Trophoblast cell (in vitro differentiated cells and primary cell): ENCODE measurements around the gene ARPC1B.

Experiments used
- DNase-seq, 2 donors: peaks; one replicate each; pipeline ENCODE4 v3.0.0-alpha.2; 2016
- H2AFZ ChIP-seq: 2 replicates; pipeline ENCODE4 v1.6.1; 2013; ENCODE audit warnings: low read length, moderate library complexity, mild to moderate bottlenecking; ENCODE audit not compliant: insufficient read depth, poor library complexity
- H2AK5ac ChIP-seq: 2 replicates; pipeline ENCODE4 v1.6.1; 2013; ENCODE audit warnings: mild to moderate bottlenecking, low read length
- H2BK120ac ChIP-seq: 2 replicates; pipeline ENCODE4 v1.6.1; 2013; ENCODE audit warnings: low read length, mild to moderate bottlenecking, moderate library complexity; ENCODE audit not compliant: insufficient read depth, poor library complexity
- H2BK12ac ChIP-seq: 2 replicates; pipeline ENCODE4 v1.6.1; 2013; ENCODE audit warnings: mild to moderate bottlenecking, low read length, moderate library complexity
- H2BK5ac ChIP-seq: 2 replicates; pipeline ENCODE4 v1.6.1; 2013; ENCODE audit warnings: low read length, low read depth, moderate library complexity, mild to moderate bottlenecking; ENCODE audit not compliant: poor library complexity
- H3K14ac ChIP-seq: 2 replicates; pipeline ENCODE4 v1.6.1; 2013; ENCODE audit warnings: mild to moderate bottlenecking, low read length
- H3K18ac ChIP-seq: 2 replicates; pipeline ENCODE4 v1.6.1; 2013; ENCODE audit warnings: mild to moderate bottlenecking, low read length
- H3K23ac ChIP-seq: 2 replicates; pipeline ENCODE4 v1.6.1; 2013; ENCODE audit warnings: low read length
- H3K27ac ChIP-seq: 2 replicates; pipeline ENCODE4 v1.5.1; 2013; ENCODE audit warnings: low read depth, mild to moderate bottlenecking, inconsistent platforms, low read length, moderate library complexity
- H3K27me3 ChIP-seq: 2 replicates; pipeline ENCODE4 v1.6.1; 2013; ENCODE audit warnings: inconsistent platforms, mild to moderate bottlenecking, low read length, moderate library complexity; ENCODE audit not compliant: insufficient read depth
- H3K36me3 ChIP-seq, 2 experiments: 1 replicate in 1 of 2; 2 replicates in 1 of 2; pipeline ENCODE4 v1.6.1; 2013; ENCODE audit warnings: low read length in 2 of 2, mild to moderate bottlenecking in 2 of 2, moderate library complexity in 1 of 2; ENCODE audit not compliant: insufficient read depth in 2 of 2, control insufficient read depth in 1 of 2
- H3K4ac ChIP-seq: 2 replicates; pipeline ENCODE4 v1.6.1; 2013; ENCODE audit warnings: low read depth, mild to moderate bottlenecking, low read length, moderate library complexity
- H3K4me1 ChIP-seq, 2 experiments: 1 replicate in 1 of 2; 2 replicates in 1 of 2; pipeline ENCODE4 v1.6.1; 2013; ENCODE audit warnings: low read length in 2 of 2, mild to moderate bottlenecking in 2 of 2, moderate library complexity in 1 of 2; ENCODE audit not compliant: insufficient read depth in 2 of 2, control insufficient read depth in 1 of 2
- H3K4me2 ChIP-seq: 2 replicates; pipeline ENCODE4 v1.6.1; 2013; ENCODE audit warnings: inconsistent platforms, mild to moderate bottlenecking, low read length, moderate library complexity
- H3K4me3 ChIP-seq: 2 replicates; pipeline ENCODE4 v1.5.1; 2013; ENCODE audit warnings: mild to moderate bottlenecking, low read depth, low read length, inconsistent platforms
- H3K79me1 ChIP-seq: one replicate; pipeline ENCODE4 v1.6.1; 2013; ENCODE audit warnings: low read length
- H3K79me2 ChIP-seq: 2 replicates; pipeline ENCODE4 v1.6.1; 2013; ENCODE audit warnings: low read length, mild to moderate bottlenecking; ENCODE audit not compliant: control insufficient read depth, insufficient read depth, poor library complexity
- H3K9ac ChIP-seq: 2 replicates; pipeline ENCODE4 v1.6.1; 2013; ENCODE audit warnings: mild to moderate bottlenecking, low read length
- H3K9me3 ChIP-seq: 2 replicates; pipeline ENCODE4 v1.6.1; 2013; ENCODE audit warnings: low read depth, mild to moderate bottlenecking, control low read depth, inconsistent platforms, low read length; ENCODE audit not compliant: insufficient read depth
- H4K12ac ChIP-seq: 2 replicates; pipeline ENCODE4 v1.6.1; 2013; ENCODE audit warnings: low read depth, mild to moderate bottlenecking, low read length, moderate library complexity
- H4K8ac ChIP-seq: 2 replicates; pipeline ENCODE4 v1.6.1; 2013; ENCODE audit warnings: low read depth, mild to moderate bottlenecking, low read length, moderate library complexity
- H4K91ac ChIP-seq: one replicate; pipeline ENCODE4 v1.6.1; 2013; ENCODE audit warnings: low read depth, mild to moderate bottlenecking, low read length, moderate library complexity
- WGBS: extraction: QIAGEN DNeasy Blood & Tissue Kit; methylation state at CpG from one replicate; pipeline ENCODE4 v1.1.7; 2013; ENCODE audit warnings: missing lambda C conversion rate; ENCODE audit not compliant: insufficient read length, insufficient coverage; ENCODE audit errors: extremely low coverage; 5-methylcytosine and 5-hydroxymethylcytosine counted together

Gene ARPC1B

DNA sequence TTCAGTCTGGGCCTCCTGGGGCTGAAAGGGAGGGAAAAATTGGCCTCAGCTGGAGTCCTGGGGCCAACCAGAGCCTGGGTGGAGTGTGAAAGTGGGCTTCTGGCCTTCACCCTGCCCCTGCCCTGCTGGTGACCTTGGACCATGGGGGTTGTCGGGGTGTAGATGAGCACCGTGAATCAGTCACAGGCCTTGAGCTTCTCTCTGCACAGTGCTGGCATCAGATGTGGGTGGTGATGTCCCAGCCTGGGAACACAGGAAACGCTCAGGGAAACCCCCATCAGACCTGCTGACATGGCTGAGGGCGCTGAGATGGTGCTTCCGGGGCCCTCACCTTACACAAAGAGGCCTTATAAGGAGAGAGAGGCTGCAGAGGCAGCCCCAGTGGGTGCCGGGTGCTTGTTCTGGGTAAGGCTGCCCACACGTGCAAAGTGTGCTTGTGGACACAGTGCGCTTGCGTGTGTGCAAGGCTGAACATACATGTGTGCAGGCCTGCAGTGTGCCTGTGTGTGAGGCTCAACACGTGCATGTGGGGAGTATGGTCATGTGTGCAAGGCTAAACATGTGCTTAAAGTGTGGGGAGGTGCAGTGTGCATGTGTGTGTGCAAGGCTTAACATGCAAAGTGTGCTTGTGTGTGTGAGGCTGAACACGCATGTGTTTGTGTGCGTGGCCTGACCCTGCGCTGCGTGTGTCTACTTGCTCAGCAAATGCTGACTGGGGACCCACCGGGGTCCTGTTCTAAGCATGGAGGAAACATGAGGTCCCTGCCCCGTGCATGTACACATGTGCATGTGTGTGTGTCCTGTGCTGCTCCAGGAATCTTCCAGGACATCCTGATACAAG, 6.5 kb downstream of the ARPC1B start:
- no peak overlapping the region for H2BK120ac ChIP-seq
- no peak overlapping the region for H3K27ac ChIP-seq
- H2AFZ ChIP-seq: no peak overlapping the region
- peaks cover 36 to 40% of the 10 kb centered on the region in 2 experiments for H3K36me3 ChIP-seq
- H2BK5ac ChIP-seq: no peak overlapping the region
- H3K9me3 ChIP-seq: peaks cover 2% of the 10 kb centered on the region
- no peak overlapping the region for H4K12ac ChIP-seq
- peak overlapping the region; percentile 8 for H3K9ac ChIP-seq
- no peak overlapping the region for H3K4me3 ChIP-seq
- H4K91ac ChIP-seq: peak overlapping the region; percentile 7
- no peak overlapping the region for H3K23ac ChIP-seq
- peaks cover 5% of the 10 kb centered on the region for H3K79me2 ChIP-seq
- peaks cover 9% of the 10 kb centered on the region for H3K79me1 ChIP-seq
- peak; percentile 40 to 53 for DNase-seq
- no peak overlapping the region for H3K14ac ChIP-seq
- peak overlapping the region; percentile 5 for H3K4ac ChIP-seq
- no peak overlapping the region for H2BK12ac ChIP-seq
- no peak overlapping the region for H3K4me2 ChIP-seq
- H4K8ac ChIP-seq: no peak overlapping the region
- peak overlapping the region; percentile 15 for H3K18ac ChIP-seq
- H3K27me3 ChIP-seq: no peaks in the 10 kb centered on the region
- H3K4me1 ChIP-seq: peaks cover 9 to 11% of the 10 kb centered on the region in 2 experiments
- no peak overlapping the region for H2AK5ac ChIP-seq
- no CpG with 5 or more reads among the region's 16 CpGs for WGBS

DNA sequence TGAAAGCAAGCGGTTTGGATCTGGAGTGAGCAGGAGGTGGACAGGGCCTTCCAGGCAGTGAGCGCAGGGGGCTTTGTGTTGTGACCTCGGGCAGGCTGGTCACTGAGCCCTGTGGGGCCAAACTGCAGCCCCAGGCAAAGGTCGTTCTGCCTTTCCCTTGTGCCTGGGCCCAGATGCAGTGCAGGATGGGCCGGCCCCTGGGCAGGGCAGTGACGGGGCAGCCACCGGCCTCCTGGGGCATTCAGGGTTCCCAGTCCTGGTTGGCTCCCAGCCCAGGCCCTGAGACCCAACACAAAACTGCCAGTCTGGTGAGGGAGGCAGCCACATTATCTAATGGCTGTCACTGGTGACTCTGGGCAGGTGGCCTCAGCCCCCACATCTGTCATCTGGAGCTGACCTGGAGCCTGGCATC, 7.1 kb downstream of the ARPC1B start:
- no peak for DNase-seq
- peaks cover 42 to 46% of the 10 kb centered on the region in 2 experiments for H3K36me3 ChIP-seq
- no CpG with 5 or more reads among the region's 7 CpGs for WGBS

DNA sequence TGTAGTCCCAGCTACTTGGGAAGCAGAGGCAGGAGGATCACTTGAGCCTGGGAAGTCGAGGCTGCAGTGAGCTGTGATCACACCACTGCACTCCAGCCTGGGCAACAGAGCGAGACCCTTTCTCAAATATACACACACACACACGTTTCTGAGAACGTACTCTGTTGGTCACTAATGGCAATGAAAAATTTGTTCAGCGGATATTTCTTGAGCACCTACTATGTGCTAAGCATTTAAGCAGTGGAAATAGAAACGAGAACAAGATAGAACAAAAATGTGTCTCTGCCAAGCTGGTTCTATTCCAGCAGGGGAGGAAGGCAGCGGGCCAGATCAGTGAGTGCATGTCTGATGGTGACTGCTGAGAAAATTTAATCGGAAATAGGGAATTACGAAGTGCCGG, 8.7 kb downstream of the ARPC1B start:
- Histone ChIP-seq H3K4me3 (no peak overlapping the region), H2BK120ac (no peak overlapping the region), H3K18ac (no peak overlapping the region), H3K27ac (no peak overlapping the region), H2BK12ac (no peak overlapping the region), H2AK5ac (no peak overlapping the region), H3K9ac (no peak overlapping the region), H4K12ac (no peak overlapping the region), H3K4me1 (peaks cover 9 to 11% of the 10 kb centered on the region in 2 experiments), H3K23ac (no peak overlapping the region), H3K36me3 (peaks cover 45 to 48% of the 10 kb centered on the region in 2 experiments), H2AFZ (no peak overlapping the region), H2BK5ac (no peak overlapping the region), H3K4ac (no peak overlapping the region), H3K9me3 (peaks cover 5% of the 10 kb centered on the region), H4K8ac (no peak overlapping the region), H3K79me2 (peaks cover 3% of the 10 kb centered on the region), H3K27me3 (no peaks in the 10 kb centered on the region), H3K14ac (no peak overlapping the region), H3K4me2 (no peak overlapping the region), H3K79me1 (peaks cover 9% of the 10 kb centered on the region), H4K91ac (no peak overlapping the region)
- WGBS: no CpG with 5 or more reads among the region's 10 CpGs
- DNase-seq: no peak

More for the DNA sequence above, 7.1 kb downstream of the ARPC1B start:
- H3K79me1 ChIP-seq: peaks cover 9% of the 10 kb centered on the region
- H2BK120ac ChIP-seq: no peak overlapping the region
- no peak overlapping the region for H3K4me3 ChIP-seq
- H2BK12ac ChIP-seq: no peak overlapping the region
- H3K4me1 ChIP-seq: peaks cover 9 to 11% of the 10 kb centered on the region in 2 experiments
- no peak overlapping the region for H4K12ac ChIP-seq
- H3K18ac ChIP-seq: no peak overlapping the region
- H4K8ac ChIP-seq: no peak overlapping the region
- no peak overlapping the region for H3K9ac ChIP-seq
- H3K9me3 ChIP-seq: peaks cover 4% of the 10 kb centered on the region
- no peaks in the 10 kb centered on the region for H3K27me3 ChIP-seq
- peaks cover 3% of the 10 kb centered on the region for H3K79me2 ChIP-seq
- H2BK5ac ChIP-seq: no peak overlapping the region
- H3K14ac ChIP-seq: no peak overlapping the region
- no peak overlapping the region for H3K4ac ChIP-seq
- no peak overlapping the region for H3K23ac ChIP-seq
- no peak overlapping the region for H3K27ac ChIP-seq
- no peak overlapping the region for H3K4me2 ChIP-seq
- H2AFZ ChIP-seq: no peak overlapping the region
- no peak overlapping the region for H2AK5ac ChIP-seq
- H4K91ac ChIP-seq: no peak overlapping the region

DNA sequence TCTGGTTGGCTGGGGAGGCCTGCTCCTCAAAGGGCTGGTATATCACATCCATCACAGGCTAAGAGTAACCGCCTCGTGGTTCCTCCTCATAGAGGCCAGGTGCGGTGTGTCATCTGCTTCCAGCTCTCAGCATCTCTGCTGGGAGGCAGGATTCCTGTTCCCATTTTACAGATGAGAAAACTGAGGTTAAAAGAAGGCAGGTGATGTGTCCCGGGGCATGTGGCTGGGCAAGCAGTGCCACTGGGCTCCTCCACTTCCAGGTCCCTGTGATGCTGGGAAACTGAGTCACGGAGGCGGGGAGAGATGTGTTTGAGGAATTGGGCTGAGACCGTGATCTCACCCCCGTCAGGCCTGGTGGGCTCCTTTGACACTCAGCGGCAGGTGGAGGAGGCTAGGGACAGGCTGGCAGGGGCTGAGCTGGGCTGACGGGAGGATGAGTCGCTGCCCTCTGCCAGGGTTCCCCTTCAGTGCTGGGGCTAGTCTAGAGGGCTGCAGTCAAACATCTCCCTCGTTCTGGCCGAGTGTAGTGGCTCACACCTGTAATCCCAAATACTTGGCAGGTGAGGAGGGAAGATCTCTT, 9.4 kb downstream of the ARPC1B start:
- Histone ChIP-seq H3K27ac (no peak overlapping the region), H4K8ac (no peak overlapping the region), H3K4ac (no peak overlapping the region), H2BK5ac (no peak overlapping the region), H3K18ac (no peak overlapping the region), H3K27me3 (no peaks in the 10 kb centered on the region), H3K9ac (no peak overlapping the region), H3K14ac (no peak overlapping the region), H3K79me1 (peaks cover 9% of the 10 kb centered on the region), H2BK12ac (no peak overlapping the region), H3K9me3 (peaks cover 5% of the 10 kb centered on the region), H3K23ac (no peak overlapping the region), H3K4me3 (no peak overlapping the region), H4K12ac (no peak overlapping the region), H4K91ac (no peak overlapping the region), H3K79me2 (peaks cover 3% of the 10 kb centered on the region), H2AFZ (no peak overlapping the region), H2BK120ac (no peak overlapping the region), H3K4me1 (peaks cover 9 to 11% of the 10 kb centered on the region in 2 experiments), H3K4me2 (no peak overlapping the region), H3K36me3 (peaks cover 49 to 51% of the 10 kb centered on the region in 2 experiments), H2AK5ac (no peak overlapping the region)
- WGBS: no CpG with 5 or more reads among the region's 13 CpGs
- DNase-seq: no peak
